Retinal pigment epithelial cell (primary cell): ENCODE results near the gene SPIB.
A peak's percentile ranks its signal among the peaks of the same experiment; 100 is the strongest.
"Not testable (repeated sequence)": the region's sequence is repeated elsewhere in the genome, so short reads cannot be mapped to it uniquely, and the experiment has no call there.

Source experiments
- DNase-seq: peaks from one replicate; pipeline ENCODE4 v3.0.0-alpha.2; 2010; ENCODE audit warnings: low read depth
- H3K4me3 ChIP-seq: 2 replicates; pipeline ENCODE4 v1.5.1; 2011; ENCODE audit warnings: mild to moderate bottlenecking, low read length, control low read depth, moderate library complexity
- CTCF ChIP-seq: conservative IDR thresholded peaks from 2 replicates; pipeline ENCODE4 v1.5.1; 2011; ENCODE audit warnings: low read depth, low read length, control low read depth, inconsistent platforms

SPIB gene

GRCh38 chr19:50383852-50384684, 34.7 kb upstream of the SPIB start, which contains the start of gene POLD1:
Gene POLD1, plus strand, starts transcription at chr19:50384347. Its CDS starts 14,505 bp downstream, at chr19:50398852.
- H3K4me3 ChIP-seq: peak within 1 kb of the TSS; percentile 65
- no peak for TF ChIP-seq CTCF
- DNase-seq: peak; percentile 85

- no peak for DNase-seq
- TF ChIP-seq CTCF: no peak
- peak overlapping the region; percentile 65 for H3K4me3 ChIP-seq
Observed at GRCh38 chr19:50384685-50385535, 33.8 kb upstream of the SPIB start.

GRCh38 chr19:50387176-50387867, 31.4 kb upstream of the SPIB start:
- no peak for DNase-seq
- no peak overlapping the region for H3K4me3 ChIP-seq
- no peak for TF ChIP-seq CTCF

- no peak for DNase-seq
- no peak overlapping the region for H3K4me3 ChIP-seq
- TF ChIP-seq CTCF: no peak
Observed at GRCh38 chr19:50387868-50388245, 30.9 kb upstream of the SPIB start.

GRCh38 chr19:50390295-50390694, 28.4 kb upstream of the SPIB start:
- not testable (repeated sequence) for H3K4me3 ChIP-seq, DNase-seq

- not testable (repeated sequence) for DNase-seq
Observed at GRCh38 chr19:50390952-50391351, 27.8 kb upstream of the SPIB start.

GRCh38 chr19:50392759-50393158, 26.0 kb upstream of the SPIB start:
- DNase-seq: no peak
- TF ChIP-seq CTCF: no peak
- H3K4me3 ChIP-seq: no peak overlapping the region

More at GRCh38 chr19:50390952-50391351, 27.8 kb upstream of the SPIB start:
- H3K4me3 ChIP-seq: not testable (repeated sequence)
